Stimulated activated CD8-positive, alpha-beta memory T cell treated with anti-CD3 and anti-CD28 coated beads, Interleukin-12 subunit alpha, Interleukin-12 subunit beta, amount 100 ng/mL, for 1 hour (primary cell): ENCODE measurements around the gene EPS8.

Experiments used
- DNase-seq: peaks from one replicate; pipeline ENCODE4 v3.0.0-alpha.2; 2020; ENCODE audit warnings: low read depth

EPS8 gene

DNA sequence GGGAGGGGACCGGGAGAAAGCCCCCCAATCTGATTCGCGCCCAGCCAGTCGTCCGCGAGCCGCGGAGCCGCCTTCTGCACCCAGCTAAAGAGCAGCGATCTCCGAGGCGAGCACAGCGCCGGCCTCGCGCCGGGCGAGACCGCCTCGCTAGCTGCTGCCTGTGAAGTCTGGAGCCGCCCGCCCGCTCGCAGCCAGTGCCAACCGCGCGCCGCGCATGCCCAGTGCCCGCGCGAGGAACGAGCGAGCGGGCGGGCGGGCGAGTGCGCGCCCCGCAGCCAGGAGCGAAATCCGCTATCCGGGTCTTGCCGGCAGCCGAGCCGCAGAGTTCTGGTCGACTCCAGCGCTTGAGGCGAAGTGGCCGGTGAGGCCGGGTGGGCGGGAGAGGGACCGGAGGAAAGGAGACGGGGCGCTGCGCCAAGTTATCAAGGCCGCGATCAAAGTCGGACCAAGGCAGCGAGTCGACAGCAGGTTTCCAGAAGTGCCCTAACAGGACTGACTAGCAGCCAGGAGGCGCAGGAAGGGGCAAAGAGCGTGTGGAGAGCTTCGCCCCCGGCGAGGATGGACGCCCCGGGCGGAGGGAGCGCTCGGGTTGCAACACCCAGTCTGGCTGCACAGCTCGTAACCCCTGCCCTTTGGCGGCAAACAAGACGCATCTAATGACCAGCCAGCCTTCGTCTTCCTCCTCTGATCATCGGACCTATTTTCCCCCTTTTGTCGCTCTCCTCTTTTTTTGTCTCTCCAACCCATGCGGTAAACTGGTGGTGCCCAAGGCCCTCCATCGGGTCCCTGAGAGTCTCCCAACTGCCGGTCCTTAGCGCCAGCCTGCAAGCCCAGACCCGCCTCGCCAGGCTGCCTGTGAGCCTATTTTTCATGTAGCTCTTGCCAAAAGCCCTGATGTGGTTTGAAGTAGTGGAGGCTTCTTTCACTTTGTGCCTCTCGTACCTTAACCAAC lies at the start of gene EPS8:
EPS8 (minus strand) TSS at position 169 of the 952 bp plus-strand sequence. CDS start 106,437 bp downstream, outside the sequence.
- DNase-seq = peak; percentile 71

- no peak for DNase-seq
Measured at GRCh38 chr12:15837141-15837790, 48.1 kb upstream of the EPS8 start.

DNA sequence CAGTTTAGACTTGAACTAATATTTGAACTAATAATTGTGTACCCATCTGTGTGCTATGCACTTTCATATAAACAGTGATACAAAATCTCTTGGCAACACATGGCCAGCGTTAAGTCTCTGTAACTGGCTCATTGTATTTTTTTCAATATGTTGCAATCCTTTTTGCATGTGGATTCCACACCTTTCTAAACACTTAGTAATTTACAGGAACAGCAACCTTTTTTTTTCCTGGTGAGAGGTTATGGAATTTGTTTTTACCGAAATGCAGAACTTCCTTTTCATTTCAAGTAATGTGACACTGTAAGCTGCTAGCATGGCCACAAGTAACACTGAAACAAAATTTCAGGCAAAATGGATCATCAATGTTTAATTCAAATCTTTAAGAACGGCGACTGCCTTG lies 45.4 kb upstream of the EPS8 start:
- no peak for DNase-seq

DNA sequence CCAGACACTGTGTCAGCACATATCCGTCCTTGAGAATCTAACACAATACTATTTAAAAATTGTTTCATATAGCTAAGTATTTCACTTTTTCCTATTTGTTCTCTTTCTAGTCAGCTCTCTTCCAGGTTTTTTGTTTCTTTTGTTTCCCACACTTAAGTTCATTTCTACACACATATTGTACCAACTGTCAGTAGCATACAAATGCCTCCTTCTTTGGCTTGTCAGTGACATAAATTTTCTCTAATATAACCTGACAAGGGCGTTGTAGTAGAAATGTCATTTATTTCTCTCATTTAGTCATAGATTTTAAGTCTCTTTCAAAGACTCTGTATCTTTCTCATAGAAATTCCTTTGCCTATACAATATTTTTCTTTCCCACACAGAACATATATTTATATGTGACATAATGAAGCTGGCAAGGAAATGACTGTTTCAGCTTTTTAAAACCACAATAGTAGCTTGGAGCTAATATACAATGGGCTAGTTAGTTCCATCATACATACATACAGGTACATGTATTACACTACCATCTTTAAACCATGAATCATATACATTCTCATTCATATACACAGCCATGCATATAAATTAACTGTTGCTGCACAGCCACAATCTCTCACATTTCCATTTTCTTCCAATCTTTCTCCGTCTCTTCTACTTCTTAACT lies 42.3 kb upstream of the EPS8 start:
- DNase-seq = no peak

DNA sequence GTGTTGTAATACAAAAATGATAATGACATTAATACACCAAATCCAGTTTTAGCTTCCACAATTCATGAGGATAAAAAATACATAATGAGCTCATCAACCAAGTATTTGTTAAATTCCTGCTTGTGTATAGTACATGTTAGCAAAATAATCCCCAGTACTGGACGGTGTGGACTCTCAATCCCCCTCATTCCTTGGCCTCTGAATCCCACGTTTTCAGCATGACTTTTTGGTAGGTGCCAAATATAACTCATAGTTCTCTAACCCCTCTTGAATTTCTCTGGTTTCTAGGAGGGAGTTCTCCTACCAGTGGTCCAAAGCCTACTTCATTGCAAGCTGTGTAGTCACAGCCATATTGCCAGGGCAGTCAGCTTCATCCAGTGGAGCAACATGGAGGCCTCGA lies 41.4 kb upstream of the EPS8 start:
- DNase-seq = no peak

- no peak for DNase-seq
Measured at GRCh38 chr12:15829949-15830348, 40.8 kb upstream of the EPS8 start.

- no peak for DNase-seq
Measured at GRCh38 chr12:15829255-15829654, 40.1 kb upstream of the EPS8 start.

- DNase-seq = no peak
Measured at GRCh38 chr12:15827136-15827535, 37.9 kb upstream of the EPS8 start.

DNA sequence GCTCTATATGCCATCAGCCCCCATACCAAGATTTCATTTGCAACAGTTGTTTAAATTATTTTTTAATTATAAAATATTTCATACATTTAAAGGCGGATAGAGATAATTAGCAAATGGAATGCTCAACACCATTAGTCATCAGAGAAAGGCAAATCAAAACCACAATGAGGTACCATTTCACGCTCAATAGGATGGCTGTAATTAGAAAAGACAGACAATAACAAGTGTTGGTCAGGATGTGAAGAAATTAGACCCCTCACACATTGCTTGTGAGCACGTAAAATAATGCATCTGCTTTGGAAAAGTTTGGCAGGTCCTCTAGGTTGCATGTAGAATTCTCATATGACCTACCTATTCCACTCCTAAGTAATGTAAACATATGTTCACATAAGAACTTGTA lies 35.3 kb upstream of the EPS8 start:
- DNase-seq = no peak

DNA sequence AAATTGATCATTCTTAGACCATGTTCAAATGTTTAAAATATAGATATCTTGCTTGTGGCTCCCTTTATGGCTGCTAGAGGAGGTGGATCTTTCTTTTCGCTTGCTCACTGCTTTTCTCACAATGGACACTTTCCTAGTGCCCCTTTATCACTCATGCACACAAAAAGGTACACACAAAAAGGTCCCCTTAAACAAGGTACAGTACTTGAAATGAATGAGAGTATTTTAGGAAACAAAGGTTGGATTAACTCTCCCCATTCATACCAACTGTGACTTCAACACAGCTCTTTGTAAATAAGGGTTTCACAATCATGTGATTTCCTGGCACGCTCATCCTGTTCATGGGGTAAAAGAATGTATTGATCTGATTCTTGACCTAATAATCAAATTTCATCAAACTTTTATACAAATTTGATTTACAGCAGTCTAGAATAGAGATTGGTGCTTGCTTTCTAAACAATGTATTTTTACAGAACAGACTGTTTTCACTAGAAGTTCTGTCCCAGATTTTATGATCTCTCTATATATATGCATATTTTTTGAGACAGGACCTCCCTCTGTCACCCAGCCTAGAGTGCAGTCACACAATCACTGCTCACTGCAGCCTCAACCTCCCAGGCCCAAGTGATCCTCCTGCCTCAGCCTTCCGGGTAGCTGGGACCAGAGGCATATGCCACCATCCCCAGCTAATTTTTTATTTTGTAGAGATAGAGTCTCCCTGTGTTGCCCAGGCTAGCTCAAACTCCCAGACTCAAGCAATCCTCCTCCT lies 34.4 kb upstream of the EPS8 start:
- no peak for DNase-seq

- DNase-seq = no peak
Measured at GRCh38 chr12:15819644-15820437, 30.7 kb upstream of the EPS8 start.

GRCh38 chr12:15818418-15818817 lies 29.2 kb upstream of the EPS8 start:
- no peak for DNase-seq

GRCh38 chr12:15815730-15816129 lies 26.5 kb upstream of the EPS8 start:
- DNase-seq = no peak

DNA sequence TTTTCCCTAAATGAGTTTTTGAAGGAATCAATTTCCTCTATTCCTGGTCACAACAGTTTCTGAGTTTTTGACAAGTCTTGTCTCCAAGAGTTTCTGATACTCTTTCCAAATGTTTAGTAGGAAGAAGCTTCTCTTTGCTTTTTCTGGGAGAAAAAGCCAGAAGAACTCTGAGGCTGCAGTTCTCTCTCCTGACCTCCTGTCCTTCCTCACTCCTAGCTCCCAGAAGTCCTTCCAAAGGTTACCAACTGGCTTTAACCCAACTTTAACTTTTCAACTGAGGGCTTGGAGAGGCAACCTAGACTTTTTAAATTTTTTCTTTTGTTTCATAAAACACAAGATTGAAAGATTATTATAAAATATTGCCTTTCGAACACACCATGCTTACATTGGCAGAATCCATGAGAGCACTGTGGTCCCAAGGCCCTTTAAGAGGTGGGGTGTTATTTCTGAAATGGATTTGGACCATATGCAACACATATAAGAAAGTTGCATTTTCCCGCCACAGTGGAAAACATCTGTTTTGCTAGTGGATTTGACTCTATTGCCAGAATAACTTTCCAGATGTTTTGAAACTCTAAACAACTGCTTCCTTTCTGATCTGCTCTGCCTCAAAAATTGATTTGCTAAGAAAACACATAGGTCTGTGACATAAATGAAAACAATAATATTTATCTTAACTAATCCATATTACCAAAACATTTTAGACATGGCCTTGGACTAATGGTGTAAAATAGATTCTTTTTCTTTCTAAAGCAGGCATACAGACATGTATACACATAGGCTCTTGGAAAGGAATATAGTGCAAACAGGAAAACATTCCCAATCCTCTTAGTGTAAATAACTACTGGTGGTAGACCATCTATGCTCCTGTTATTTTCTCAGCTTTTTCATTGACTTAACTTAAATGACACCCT lies 22.3 kb upstream of the EPS8 start:
- DNase-seq = no peak

- no peak for DNase-seq
Measured at GRCh38 chr12:15808652-15809051, 19.5 kb upstream of the EPS8 start.

- no peak for DNase-seq
Measured at GRCh38 chr12:15808250-15808649, 19.1 kb upstream of the EPS8 start.

- no peak for DNase-seq
Measured at GRCh38 chr12:15806826-15807225, 17.6 kb upstream of the EPS8 start.

GRCh38 chr12:15801770-15802744 lies 12.9 kb upstream of the EPS8 start:
- DNase-seq = no peak

DNA sequence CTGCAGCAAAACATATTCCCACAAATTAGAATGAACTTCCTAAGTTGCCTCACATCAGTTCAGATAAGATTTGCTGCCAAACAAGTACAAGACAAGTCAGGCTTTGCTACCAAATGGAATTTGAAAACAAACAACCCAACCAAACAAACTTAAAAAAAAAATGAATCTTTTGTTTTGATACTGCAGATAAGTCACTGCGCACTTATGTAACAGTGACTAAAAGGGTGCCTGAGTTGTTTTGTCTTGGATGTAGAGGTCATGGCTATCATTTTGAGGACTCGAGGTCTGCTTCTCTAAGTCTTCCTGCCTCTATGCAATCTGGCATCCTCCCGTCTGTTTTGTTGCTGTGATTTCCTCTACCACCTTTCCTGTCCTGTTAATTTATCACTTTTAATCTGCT lies 11.1 kb upstream of the EPS8 start:
- DNase-seq = no peak
